Karpas-422 (cell line): ENCODE measurements around the gene CRELD2. TPM values are rescaled to one million over a fixed set of nuclear protein-coding genes. Genes with fewer than 3 reads are reported as not detected.
A peak's percentile ranks its signal among the peaks of the same experiment; 100 is the strongest.

ENCODE experiments used
- DNase-seq: peaks from one replicate; pipeline ENCODE4 v3.0.0-alpha.2; 2015
- H2AFZ ChIP-seq: fragments of 200-600 bp; sonication (generic); 2 replicates; pipeline ENCODE4 v1.6.1; 2014; ENCODE audit warnings: antibody characterized with exemption, low read length, mixed read lengths
- H3K27ac ChIP-seq: fragments of 200-600 bp; sonication (generic); 2 replicates; pipeline ENCODE4 v1.5.1; 2014; ENCODE audit warnings: mild to moderate bottlenecking, low read length, moderate library complexity
- H3K27me3 ChIP-seq: fragments of 200-600 bp; sonication (generic); 2 replicates; pipeline ENCODE4 v1.6.1; 2014; ENCODE audit warnings: low read length, mixed read lengths
- H3K36me3 ChIP-seq: fragments of 200-600 bp; sonication (generic); 2 replicates; pipeline ENCODE4 v1.6.1; 2014; ENCODE audit warnings: low read length, mixed read lengths; ENCODE audit not compliant: insufficient read depth
- H3K4me1 ChIP-seq: fragments of 200-600 bp; sonication (generic); 2 replicates; pipeline ENCODE4 v1.6.1; 2014; ENCODE audit warnings: mild to moderate bottlenecking, low read length, mixed read lengths
- H3K4me2 ChIP-seq: fragments of 200-600 bp; sonication (generic); 2 replicates; pipeline ENCODE4 v1.6.1; 2014; ENCODE audit warnings: low read length, low read depth, mild to moderate bottlenecking; ENCODE audit not compliant: poor library complexity, severe bottlenecking
- H3K4me3 ChIP-seq: fragments of 200-600 bp; sonication (generic); 2 replicates; pipeline ENCODE4 v1.5.1; 2014; ENCODE audit warnings: mild to moderate bottlenecking, antibody characterized with exemption, low read length, mixed read lengths
- H3K79me2 ChIP-seq: fragments of 200-600 bp; sonication (generic); 2 replicates; pipeline ENCODE4 v1.6.1; 2014; ENCODE audit warnings: mild to moderate bottlenecking, low read length, mixed read lengths
- H3K9ac ChIP-seq: fragments of 200-600 bp; sonication (generic); 2 replicates; pipeline ENCODE4 v1.6.0; 2014; ENCODE audit warnings: low read length
- H3K9me2 ChIP-seq: fragments of 200-600 bp; sonication (generic), shearing (Covaris generic); replicated peaks from 2 replicates; pipeline ENCODE4 v1.6.0; 2014; ENCODE audit warnings: mild to moderate bottlenecking, low read length, moderate library complexity; ENCODE audit not compliant: insufficient read depth
- H3K9me3 ChIP-seq: fragments of 300-700, 200-600 bp; sonication (generic); 2 replicates; pipeline ENCODE4 v1.6.1; 2014; ENCODE audit warnings: low read length, mixed read lengths
- H4K20me1 ChIP-seq: fragments of 200-600 bp; sonication (generic); 2 replicates; pipeline ENCODE4 v1.6.1; 2014; ENCODE audit warnings: mild to moderate bottlenecking, antibody characterized with exemption, low read length, low read depth; ENCODE audit not compliant: insufficient read depth
- total RNA-seq: library from RNA; depleted of rRNA; stranded (reverse); fragments of >200 nt; shearing (Covaris generic); gene quantifications from 2 replicates; pipeline ENCODE4 v1.2.3, GENCODE V29; 2014; ENCODE audit warnings: low replicate concordance

CRELD2 gene
- total RNA-seq, 1 experiment from 2014 or later, result 12.7 TPM

DNA sequence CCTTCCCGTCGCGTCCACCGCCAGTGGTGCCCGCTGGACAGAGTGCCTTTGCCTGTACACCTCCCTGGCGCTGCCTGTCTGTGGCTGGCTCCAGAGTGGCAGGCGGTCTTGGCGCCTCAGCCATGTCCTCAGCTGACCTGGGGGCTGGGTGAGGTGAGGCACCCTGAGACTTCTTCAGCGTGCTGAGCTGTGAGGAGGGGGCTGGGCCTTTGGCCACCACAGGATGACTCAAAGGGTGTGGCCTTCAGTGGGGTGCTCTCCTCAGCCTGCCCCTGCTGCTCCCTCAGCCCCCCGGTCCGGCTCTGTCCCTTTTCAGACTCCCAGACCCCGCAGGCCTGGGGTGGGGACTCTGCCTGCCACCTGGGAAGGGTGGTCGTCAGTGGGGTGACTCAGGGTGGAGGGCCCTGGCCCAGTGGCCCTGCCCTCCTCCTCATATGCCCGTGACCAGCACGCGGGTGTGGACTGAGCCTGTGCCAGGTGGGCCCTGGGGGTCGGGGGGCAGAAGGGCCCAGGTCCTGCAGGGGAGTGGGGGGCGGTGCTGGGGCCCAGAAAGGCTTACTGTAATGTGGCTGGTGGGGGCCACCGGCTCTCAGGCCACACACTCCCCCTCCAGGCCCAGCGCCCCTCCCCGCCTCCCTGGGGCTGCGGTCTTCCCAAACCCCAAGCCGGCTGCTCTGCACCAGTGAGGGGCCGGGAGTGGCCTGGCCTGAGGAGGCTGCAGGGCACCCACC is 15.9 kb downstream of the CRELD2 start:
- H3K4me1 ChIP-seq, result peaks cover 19% of the 10 kb centered on the region
- no peaks in the 10 kb centered on the region for H3K79me2 ChIP-seq
- H4K20me1 ChIP-seq, result peaks cover 7% of the 10 kb centered on the region; the same call in 1 of the 2 replicates
- H3K9me3 ChIP-seq, result no peaks in the 10 kb centered on the region
- no peaks in the 10 kb centered on the region for H3K9me2 ChIP-seq
- no peak overlapping the region for H3K4me3 ChIP-seq
- no peak overlapping the region for H3K27ac ChIP-seq
- DNase-seq, result no peak
- H3K27me3 ChIP-seq, result no peaks in the 10 kb centered on the region
- H3K36me3 ChIP-seq, result no peaks in the 10 kb centered on the region
- no peak overlapping the region for H3K4me2 ChIP-seq
- H2AFZ ChIP-seq, result no peak overlapping the region
- no peak overlapping the region for H3K9ac ChIP-seq

DNA sequence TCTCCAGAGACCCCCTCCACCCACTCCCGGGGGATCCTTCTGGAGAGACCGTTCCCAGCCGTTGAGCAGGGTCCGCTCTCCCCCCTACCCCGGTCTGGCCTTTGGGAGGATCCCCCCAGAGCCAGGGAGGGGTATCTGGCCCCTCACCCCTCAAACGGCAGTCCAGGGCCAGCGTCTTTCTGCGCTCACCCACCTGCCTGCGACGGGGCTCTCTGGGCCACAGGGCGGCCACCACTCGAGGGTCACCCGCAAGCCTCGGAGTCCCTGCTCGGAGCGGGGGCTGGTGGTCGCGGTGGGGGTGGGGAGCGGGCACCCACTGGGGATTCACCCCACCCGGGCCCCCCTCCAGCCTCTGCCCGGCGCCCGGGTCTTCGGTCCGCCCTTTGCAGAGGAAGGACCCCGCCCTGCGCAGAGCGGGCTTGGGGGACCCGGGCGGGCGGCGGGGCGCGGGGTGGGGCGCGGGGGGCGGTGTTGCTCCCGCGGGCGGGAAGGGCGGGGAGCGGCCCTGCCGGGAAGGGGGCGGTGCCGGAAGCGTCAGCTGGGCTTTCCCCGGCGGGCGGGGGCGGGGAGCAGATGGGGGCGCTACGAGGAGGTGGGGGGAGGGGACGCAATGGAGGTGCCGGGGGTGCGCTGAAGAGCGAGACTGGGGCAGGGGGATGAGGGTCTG is 16.6 kb downstream of the CRELD2 start:
- Histone ChIP-seq H3K36me3 (no peaks in the 10 kb centered on the region), H3K4me3 (no peak overlapping the region), H3K4me1 (peaks cover 15% of the 10 kb centered on the region), H3K4me2 (no peak overlapping the region), H4K20me1 (peaks cover 3% of the 10 kb centered on the region; the same call in 1 of the 2 replicates), H3K27me3 (no peaks in the 10 kb centered on the region), H3K79me2 (no peaks in the 10 kb centered on the region), H3K9me2 (no peaks in the 10 kb centered on the region), H3K9ac (no peak overlapping the region), H2AFZ (no peak overlapping the region), H3K9me3 (no peaks in the 10 kb centered on the region), H3K27ac (no peak overlapping the region)
- peak; percentile 62 for DNase-seq

DNA sequence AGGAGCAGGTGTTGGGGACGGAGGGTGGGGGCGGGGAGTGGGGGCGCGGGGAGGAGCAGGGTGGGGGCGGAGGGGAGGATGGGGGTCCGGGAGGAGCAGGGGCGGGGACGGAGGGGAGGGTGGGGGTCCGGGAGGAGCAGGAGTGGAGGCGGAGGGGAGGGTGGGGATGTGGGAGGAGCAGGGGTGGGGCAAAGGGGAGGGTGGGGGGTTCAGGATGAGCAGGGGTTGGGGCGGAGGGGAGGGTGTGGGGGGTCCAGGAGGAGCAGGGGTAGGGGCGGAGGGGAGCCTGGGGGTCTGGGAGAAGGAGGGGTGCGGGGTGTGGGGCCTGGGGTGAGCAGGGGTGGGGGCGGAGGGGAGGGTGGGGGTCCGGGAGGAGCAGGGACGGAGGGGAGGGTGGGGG is 17.1 kb downstream of the CRELD2 start:
- Histone ChIP-seq H3K9ac (no peak overlapping the region), H3K4me1 (peaks cover 13% of the 10 kb centered on the region), H3K79me2 (no peaks in the 10 kb centered on the region), H3K36me3 (no peaks in the 10 kb centered on the region), H3K9me2 (no peaks in the 10 kb centered on the region), H3K4me2 (no peak overlapping the region), H3K9me3 (no peaks in the 10 kb centered on the region), H2AFZ (no peak overlapping the region), H3K27ac (no peak overlapping the region), H3K4me3 (no peak overlapping the region), H4K20me1 (no peaks in the 10 kb centered on the region), H3K27me3 (no peaks in the 10 kb centered on the region)
- DNase-seq, result no peak

DNA sequence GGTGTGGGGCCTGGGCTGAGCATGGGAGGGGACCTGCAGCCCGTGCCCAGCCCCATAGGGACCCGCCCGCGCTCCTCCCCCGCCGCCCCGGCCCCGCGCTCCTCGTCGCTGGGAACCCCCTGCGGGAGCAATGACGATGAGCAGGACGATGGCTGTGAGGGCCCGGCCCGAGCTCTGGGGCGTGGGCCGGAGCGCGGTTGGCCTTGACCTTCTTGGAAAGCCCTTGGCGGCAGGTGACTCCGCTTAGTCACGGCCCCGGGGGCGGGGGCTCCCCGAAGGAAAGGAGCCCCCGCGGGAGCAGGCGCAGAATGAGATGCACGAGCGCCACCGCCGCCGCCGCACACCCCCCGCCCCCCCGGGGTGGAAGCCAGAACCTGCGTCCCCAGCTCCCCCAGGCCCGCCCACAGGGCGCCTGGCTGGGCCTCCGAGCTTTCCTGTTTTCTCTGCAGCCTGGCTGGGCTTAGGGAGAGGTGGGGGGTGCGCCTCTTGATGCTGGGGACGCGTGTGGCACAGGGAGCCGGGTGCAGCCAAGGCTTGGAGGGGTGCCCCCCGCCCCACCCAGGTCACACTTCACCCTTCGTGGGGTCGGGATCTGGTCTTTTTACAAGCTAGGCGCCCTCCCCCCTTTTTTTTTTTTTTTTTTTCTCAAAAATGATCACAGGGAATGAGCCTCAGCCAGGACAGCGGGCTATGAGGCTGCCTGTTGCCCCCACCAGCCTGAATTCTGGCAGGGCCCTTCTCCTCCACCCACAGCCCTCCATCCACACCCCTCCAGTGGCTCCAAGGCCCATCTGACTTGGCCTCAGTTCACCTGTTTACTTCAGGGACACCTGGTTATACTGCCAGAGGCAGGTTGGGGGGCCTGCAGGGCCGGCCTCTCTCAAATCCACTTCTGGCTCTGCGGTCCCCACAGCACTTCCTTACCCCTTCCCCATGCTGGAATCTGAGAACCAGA is 17.9 kb downstream of the CRELD2 start:
- Histone ChIP-seq H3K9me3 (no peaks in the 10 kb centered on the region), H2AFZ (no peak overlapping the region), H3K9ac (no peak overlapping the region; the same call in 1 of the 2 replicates), H3K27ac (no peak overlapping the region), H4K20me1 (no peaks in the 10 kb centered on the region), H3K4me1 (peaks cover 9% of the 10 kb centered on the region), H3K4me2 (peak overlapping the region; percentile 61), H3K9me2 (no peaks in the 10 kb centered on the region), H3K27me3 (no peaks in the 10 kb centered on the region), H3K79me2 (no peaks in the 10 kb centered on the region), H3K4me3 (peak overlapping the region; percentile 47; the same call in 1 of the 2 replicates), H3K36me3 (no peaks in the 10 kb centered on the region)
- peak; percentile 58 for DNase-seq

DNA sequence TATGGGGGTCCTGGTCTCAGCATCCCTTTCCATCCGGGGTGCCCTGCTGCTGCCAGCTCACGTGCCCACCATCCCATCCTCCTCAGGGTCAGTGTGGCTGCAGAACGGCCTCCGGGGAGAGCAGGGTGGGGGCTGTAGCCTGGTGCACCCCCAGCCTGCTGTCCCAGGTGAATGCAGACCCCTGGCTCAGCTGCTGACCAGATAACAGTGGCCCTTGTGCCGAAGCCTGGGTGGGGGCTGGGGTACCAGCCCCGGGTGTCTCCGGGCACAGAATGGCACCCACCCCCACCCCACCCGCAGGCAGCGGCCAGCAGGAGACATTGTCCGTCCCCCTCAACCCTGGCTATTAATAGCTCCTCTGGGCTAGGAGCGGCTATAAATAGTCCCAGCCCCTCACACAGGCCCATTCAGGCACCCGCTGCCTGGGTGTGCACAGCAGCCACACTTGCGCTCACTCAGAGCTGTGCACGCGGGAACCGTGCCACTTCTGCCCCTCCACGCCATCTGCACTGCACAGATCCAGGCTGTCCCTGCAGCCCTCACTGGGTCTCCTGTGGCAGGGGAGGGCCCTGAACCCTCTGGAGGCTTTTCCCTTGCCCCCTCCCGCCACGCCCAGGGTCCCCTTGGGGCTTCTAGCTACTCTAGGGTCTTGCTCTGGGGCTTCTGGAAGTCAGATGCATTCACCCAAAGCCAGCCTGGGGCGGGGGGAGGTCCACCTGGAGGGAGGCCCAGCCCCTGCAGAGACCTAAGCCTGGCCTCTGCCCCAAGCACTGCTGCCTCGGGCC is 18.7 kb downstream of the CRELD2 start:
- no peaks in the 10 kb centered on the region for H3K79me2 ChIP-seq
- H3K27ac ChIP-seq, result no peak overlapping the region
- no peak overlapping the region for H3K4me3 ChIP-seq
- no peaks in the 10 kb centered on the region for H3K27me3 ChIP-seq
- DNase-seq, result no peak
- H3K4me1 ChIP-seq, result peaks cover 8% of the 10 kb centered on the region
- no peak overlapping the region for H3K9ac ChIP-seq
- H3K9me3 ChIP-seq, result no peaks in the 10 kb centered on the region; the same call in 1 of the 2 replicates
- no peak overlapping the region for H2AFZ ChIP-seq
- no peak overlapping the region for H3K4me2 ChIP-seq
- H3K36me3 ChIP-seq, result no peaks in the 10 kb centered on the region
- H4K20me1 ChIP-seq, result no peaks in the 10 kb centered on the region
- H3K9me2 ChIP-seq, result no peaks in the 10 kb centered on the region

DNA sequence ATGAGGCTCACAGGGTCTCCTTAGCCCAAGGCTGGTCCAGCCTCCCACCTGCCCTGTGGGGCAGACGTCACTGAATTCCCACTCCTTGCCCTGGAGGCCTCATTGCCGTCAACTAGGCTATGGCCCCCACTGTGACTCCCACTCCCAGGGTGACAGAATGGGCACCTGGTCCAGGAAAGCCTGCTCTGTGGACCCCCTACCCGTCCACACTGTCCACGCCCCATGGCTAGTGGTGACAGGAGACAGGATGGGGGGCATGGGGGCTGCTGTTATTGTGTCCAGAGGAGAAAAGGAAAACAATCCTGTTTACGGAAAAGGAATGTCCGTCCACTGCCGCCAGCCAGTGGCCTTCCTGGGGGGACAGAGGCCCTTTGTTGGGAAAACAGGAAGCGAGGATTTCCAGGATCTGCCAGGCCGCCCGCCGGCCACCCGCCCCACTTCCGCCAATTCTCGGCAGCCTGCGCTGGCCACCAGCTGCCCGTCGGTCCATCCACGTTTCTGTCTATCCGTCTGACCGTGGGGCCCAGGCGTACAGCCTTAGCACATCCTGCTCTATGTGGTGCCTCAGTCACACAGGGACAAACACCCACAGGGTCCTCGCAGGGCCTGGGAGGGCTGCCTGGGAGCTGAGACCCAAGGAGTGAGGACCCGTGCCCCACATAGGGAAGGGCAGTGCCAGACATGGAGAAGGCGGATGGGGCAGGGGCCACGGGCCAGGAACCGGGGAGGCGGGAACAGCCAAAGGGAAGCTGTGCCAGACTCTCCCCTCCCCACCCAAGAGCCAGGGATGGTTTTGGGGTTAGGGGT is 19.5 kb downstream of the CRELD2 start:
- Histone ChIP-seq H3K4me1 (peaks cover 8% of the 10 kb centered on the region), H2AFZ (no peak overlapping the region), H3K36me3 (no peaks in the 10 kb centered on the region)

DNA sequence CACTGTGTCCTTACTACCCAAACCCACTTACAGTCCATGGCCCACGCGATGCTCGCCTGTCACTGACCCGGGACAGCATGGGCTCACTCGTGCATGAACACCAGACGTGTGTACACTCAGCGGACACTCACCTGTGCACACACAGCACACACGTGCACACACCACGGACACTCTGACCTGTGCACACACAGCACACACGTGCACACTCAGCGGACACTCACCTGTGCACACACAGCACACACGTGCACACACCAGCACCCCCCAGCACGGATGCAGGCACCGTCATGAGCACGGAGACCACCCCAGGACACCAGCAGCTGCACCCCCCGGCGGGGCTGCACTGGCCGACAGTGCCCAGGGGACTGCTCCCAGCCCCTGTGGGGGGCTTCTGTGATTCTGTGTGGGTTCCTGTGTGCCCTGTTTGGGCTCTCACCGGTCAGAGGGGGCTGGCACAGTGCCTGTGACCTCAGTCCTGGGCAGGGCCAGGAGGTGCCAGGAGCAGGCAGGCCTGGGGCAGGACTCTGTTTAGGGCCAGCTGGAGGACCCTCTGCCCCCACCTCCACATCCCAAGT is 20.2 kb downstream of the CRELD2 start:
- peaks cover 8% of the 10 kb centered on the region for H3K4me1 ChIP-seq
- DNase-seq, result no peak

More for the DNA sequence above, 19.5 kb downstream of the CRELD2 start:
- Histone ChIP-seq H3K27me3 (no peaks in the 10 kb centered on the region), H3K4me3 (no peak overlapping the region), H3K9me3 (no peaks in the 10 kb centered on the region; the same call in 1 of the 2 replicates), H3K9ac (no peak overlapping the region), H3K27ac (no peak overlapping the region), H3K4me2 (no peak overlapping the region), H4K20me1 (no peaks in the 10 kb centered on the region), H3K9me2 (no peaks in the 10 kb centered on the region), H3K79me2 (no peaks in the 10 kb centered on the region)
- DNase-seq, result no peak

More for the DNA sequence above, 20.2 kb downstream of the CRELD2 start:
- Histone ChIP-seq H3K79me2 (no peaks in the 10 kb centered on the region), H3K9ac (no peak overlapping the region), H3K27ac (no peak overlapping the region), H3K4me3 (no peak overlapping the region), H3K9me3 (no peaks in the 10 kb centered on the region; the same call in 1 of the 2 replicates), H3K4me2 (no peak overlapping the region), H4K20me1 (no peaks in the 10 kb centered on the region), H3K9me2 (no peaks in the 10 kb centered on the region), H3K27me3 (no peaks in the 10 kb centered on the region), H2AFZ (no peak overlapping the region), H3K36me3 (no peaks in the 10 kb centered on the region)
